ENCODE results near the gene SSNA1. TPM values are rescaled to one million over a fixed set of nuclear protein-coding genes. Genes with fewer than 3 reads are reported as not detected.

The SSNA1 gene
- total and polyA plus RNA-seq, 9 of the 15 experiments (the other 6 are each of a cell fraction or from before 2014, with no cell fraction given), result 1.9 to 130 (median 57.1) TPM

- no peak for TF ChIP-seq FOXP4 (CRISPR knock-in tag; IDR thresholded peaks at IDR 0.05; ENCODE audit: borderline replicate concordance)
- no peak for TF ChIP-seq THRAP3 (IDR thresholded peaks at IDR 0.05; ENCODE audit: borderline replicate concordance)
- TF ChIP-seq POLR3A (IDR thresholded peaks at IDR 0.05; ENCODE audit: borderline replicate concordance, extremely low read depth, insufficient read depth, insufficient read length), result no peak
- TF ChIP-seq ARNT (IDR thresholded peaks at IDR 0.05), result no peak
- TF ChIP-seq POLR2A (conservative IDR thresholded peaks at IDR 0.05), result no peak
- TF ChIP-seq TCF7L2 (IDR thresholded peaks at IDR 0.05; ENCODE audit: low read depth, low read length), result no peak
- no peak for TF ChIP-seq DNMT1 (IDR thresholded peaks at IDR 0.05)
- TF ChIP-seq NFE2L1 (tag; IDR thresholded peaks at IDR 0.05; ENCODE audit: borderline replicate concordance, low read depth), result no peak
- no peak for TF ChIP-seq ZFP30 (CRISPR knock-in tag; IDR thresholded peaks at IDR 0.05; ENCODE audit: borderline replicate concordance)
- no peak for TF ChIP-seq BDP1 (IDR thresholded peaks at IDR 0.05; ENCODE audit: insufficient read depth, insufficient read length)
- no peak for TF ChIP-seq HMG20A (CRISPR knock-in tag; conservative IDR thresholded peaks at IDR 0.05)
- TF ChIP-seq ZBTB9 (CRISPR knock-in tag; IDR thresholded peaks at IDR 0.05), result peak; percentile 89; the same call in 1 of the 2 replicates
- TF ChIP-seq ZNF561 (CRISPR knock-in tag; conservative IDR thresholded peaks at IDR 0.05), result no peak
- TF ChIP-seq ZKSCAN8 (CRISPR knock-in tag; IDR thresholded peaks at IDR 0.05), result no peak
- TF ChIP-seq ZBED1 (IDR thresholded peaks at IDR 0.05), result no peak
- TF ChIP-seq THAP12 (CRISPR knock-in tag; IDR thresholded peaks at IDR 0.05), result no peak
- no peak for TF ChIP-seq POU5F1 (IDR thresholded peaks at IDR 0.05; ENCODE audit: borderline replicate concordance, low read depth, low read length, partially characterized antibody)
- no peak for TF ChIP-seq ZNF316 (IDR thresholded peaks at IDR 0.05)
- TF ChIP-seq SFPQ (IDR thresholded peaks at IDR 0.05; ENCODE audit: low read depth, low read length), result no peak
- no peak for TF ChIP-seq ETV5 (CRISPR knock-in tag; IDR thresholded peaks at IDR 0.05; ENCODE audit: low read depth)
- TF ChIP-seq SP1 (CRISPR knock-in tag; IDR thresholded peaks at IDR 0.05), result peak; percentile 57; the same call in 1 of the 2 replicates
- no peak for TF ChIP-seq KHSRP (IDR thresholded peaks at IDR 0.05)
These were observed 38.8 kb downstream of the SSNA1 start, which contains the start of gene RNF224 (continued) for GRCh38 chr9:137227054-137227852.
